H7 (cell line): Measurements from ENCODE around the gene FRY. TPM values are rescaled to one million over a fixed set of nuclear protein-coding genes. Genes with fewer than 3 reads are reported as not detected.

Experiments
- DNase-seq: peaks from one replicate; pipeline ENCODE4 v3.0.0; 2012
- H3K27me3 ChIP-seq: 2 replicates; pipeline ENCODE4 v1.6.0; 2011; ENCODE audit warnings: mild to moderate bottlenecking, low read length; ENCODE audit not compliant: control insufficient read depth, insufficient read depth
- H3K36me3 ChIP-seq: replicated peaks from 2 replicates; pipeline ENCODE4 v1.5.1; 2011; ENCODE audit warnings: low read length; ENCODE audit not compliant: control insufficient read depth, insufficient read depth
- H3K4me3 ChIP-seq: 2 replicates; pipeline ENCODE4 v1.5.1; 2011; ENCODE audit warnings: low read depth, mild to moderate bottlenecking, control low read depth, low read length, moderate library complexity; ENCODE audit not compliant: insufficient read depth
- total RNA-seq: library from RNA; depleted of rRNA; stranded (reverse); fragments of >200 nt; shearing (Covaris generic); gene quantifications from 2 replicates; pipeline ENCODE4 v1.2.3, GENCODE V29; 2014

The FRY gene
- total RNA-seq, 1 experiment from 2014 or later, result 0.35 TPM

DNA sequence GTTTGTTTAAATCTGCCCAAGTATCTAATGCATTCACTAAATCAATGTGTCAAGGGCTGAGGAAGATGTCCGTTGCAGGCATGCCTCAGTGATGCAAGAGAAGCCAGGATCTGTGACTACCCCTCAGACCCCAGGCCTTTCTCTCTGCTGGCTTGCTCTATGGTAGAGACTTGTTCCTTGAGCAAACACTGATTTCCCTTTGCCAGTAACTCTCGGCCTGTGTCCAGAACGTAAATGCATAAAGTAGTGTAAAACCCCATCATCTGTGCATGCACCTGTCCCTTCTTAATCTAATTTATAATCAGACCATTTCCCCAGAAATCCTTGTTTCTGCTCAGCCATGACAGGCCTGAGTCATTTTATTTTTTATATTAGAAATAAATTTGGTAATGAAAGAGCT, 28.7 kb upstream of the FRY start:
- Histone ChIP-seq H3K36me3 (no peaks in the 10 kb centered on the region), H3K4me3 (no peak overlapping the region), H3K27me3 (no peaks in the 10 kb centered on the region)
- no peak for DNase-seq

DNA sequence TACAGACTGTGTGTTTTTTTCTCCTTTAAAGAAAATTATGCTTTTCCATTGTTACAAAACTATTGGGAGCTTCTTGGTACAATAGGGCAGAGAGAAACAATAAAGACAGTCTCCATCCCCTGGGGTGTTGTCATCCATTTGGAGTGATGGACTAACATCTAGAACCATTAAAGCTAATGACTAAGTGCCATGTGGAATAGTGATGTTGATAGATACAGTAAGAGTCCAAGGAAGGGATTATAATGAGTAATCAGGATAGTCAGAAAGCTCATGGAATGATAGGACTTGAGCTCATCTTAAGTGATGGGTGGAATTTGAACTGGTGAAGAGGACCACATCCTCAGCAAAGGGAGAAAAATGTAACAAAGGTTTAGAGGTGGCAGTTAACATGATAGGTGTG, 24.1 kb upstream of the FRY start:
- no peak overlapping the region for H3K4me3 ChIP-seq
- no peak for DNase-seq
- no peaks in the 10 kb centered on the region for H3K27me3 ChIP-seq
- H3K36me3 ChIP-seq, result no peaks in the 10 kb centered on the region

DNA sequence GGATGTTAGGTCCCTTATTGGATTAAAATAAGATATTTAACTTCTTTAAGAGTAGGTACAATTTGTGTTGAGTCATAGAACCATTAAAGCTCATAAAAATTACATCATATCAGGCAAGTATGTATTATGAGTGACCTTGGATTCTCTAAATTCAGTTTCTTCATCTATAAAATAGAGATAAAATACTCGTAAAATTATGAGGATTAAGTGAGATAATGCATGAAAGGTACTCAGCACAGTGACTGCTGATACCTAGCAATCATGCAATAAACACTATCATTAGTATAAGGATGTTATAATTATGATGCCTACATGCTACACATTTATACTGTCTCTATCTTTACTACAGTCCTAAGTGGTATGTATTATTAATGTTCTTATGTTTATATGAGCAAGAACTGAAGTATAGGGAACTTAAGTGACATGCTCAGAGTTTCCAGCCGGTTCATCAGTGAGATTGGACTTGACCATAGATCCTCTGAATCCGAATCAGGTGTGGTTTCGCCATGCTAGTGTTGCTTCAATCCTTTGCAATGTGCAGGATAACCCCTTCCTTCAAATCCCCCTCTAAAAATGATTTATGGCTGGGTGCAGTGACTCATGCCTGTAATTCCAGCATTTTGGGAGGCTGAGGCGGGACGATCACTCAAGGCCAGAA, 22.9 kb upstream of the FRY start:
- no peak for DNase-seq
- Histone ChIP-seq H3K4me3 (no peak overlapping the region), H3K27me3 (no peaks in the 10 kb centered on the region), H3K36me3 (no peaks in the 10 kb centered on the region)

DNA sequence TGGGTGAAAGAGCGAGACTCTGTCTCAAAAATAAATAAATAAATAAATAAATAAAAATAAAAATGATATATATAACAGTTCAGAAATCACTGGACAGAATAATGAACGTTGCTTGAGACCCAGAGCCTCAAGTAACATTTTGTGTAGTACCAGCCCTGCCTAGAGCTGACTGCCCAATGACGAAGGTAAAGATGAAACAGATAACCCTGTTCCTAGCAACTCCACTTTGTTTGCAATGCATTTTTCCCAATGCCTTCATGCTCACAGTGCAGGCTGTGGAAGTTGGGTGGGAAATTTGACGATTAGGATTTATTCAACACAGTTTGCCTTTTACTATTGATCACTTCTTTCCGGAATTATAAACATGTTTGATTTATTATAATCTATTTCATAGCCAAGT, 22.2 kb upstream of the FRY start:
- no peaks in the 10 kb centered on the region for H3K27me3 ChIP-seq
- H3K36me3 ChIP-seq, result no peaks in the 10 kb centered on the region
- no peak for DNase-seq
- no peak overlapping the region for H3K4me3 ChIP-seq

DNA sequence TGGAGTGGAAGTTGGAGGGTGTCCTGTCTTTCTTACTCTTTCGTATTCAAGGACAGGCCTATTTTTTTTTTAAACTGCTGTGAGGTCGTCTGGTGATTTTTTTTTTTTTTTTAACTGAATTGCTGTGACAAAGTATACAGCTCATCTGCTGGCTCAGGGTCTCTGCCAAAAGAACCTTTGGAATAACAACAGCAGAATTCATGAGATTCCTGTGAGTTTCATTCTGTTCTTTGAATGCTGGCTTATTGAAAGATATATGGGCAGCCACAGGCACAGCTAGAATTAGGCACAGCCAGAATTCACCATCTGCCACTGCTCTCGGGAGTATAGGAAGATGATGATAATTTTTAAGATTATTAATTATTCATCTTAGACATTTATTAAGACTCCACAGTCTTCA, 21.4 kb upstream of the FRY start:
- no peak overlapping the region for H3K4me3 ChIP-seq
- DNase-seq, result no peak
- H3K27me3 ChIP-seq, result no peaks in the 10 kb centered on the region
- H3K36me3 ChIP-seq, result no peaks in the 10 kb centered on the region

DNA sequence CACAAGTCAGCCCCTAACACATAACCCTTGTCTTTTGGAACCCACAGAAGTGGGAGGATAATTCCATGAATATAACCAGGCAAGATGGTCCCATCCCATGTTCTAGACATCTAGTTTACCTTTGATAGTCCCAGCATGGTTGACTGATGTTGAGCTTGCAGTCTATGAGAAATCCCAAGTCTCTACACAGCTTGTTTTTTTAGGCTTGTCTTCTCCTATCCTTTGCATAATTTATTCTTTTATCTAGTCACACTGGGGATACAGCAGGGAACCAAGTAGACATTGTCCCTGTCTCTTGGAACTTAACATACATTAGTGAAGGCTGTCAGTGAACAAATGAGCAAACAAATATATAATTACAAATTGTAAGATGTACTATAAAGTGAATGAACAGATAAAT, 19.6 kb upstream of the FRY start:
- no peaks in the 10 kb centered on the region for H3K36me3 ChIP-seq
- H3K4me3 ChIP-seq, result no peak overlapping the region
- no peak for DNase-seq
- no peaks in the 10 kb centered on the region for H3K27me3 ChIP-seq

DNA sequence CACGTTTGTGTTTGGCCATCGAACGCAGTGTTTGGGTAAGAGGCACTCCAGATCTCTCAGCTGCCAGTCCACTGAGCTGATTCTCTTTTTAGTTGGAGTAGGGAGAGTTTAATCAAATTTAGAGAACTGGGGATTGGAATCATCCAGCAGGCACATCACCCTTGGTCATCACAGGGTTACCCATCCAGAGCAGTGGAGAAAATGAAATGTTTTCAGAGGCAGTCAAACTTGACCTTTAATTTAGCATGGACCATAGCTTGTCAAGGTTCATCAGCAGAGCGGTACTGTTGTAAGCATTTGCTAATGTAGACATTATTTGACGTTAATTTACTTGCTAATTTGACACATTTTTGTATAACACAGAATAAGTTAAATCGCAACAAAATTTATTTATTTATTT, 18.4 kb upstream of the FRY start:
- H3K27me3 ChIP-seq, result no peaks in the 10 kb centered on the region
- no peak overlapping the region for H3K4me3 ChIP-seq
- DNase-seq, result no peak
- H3K36me3 ChIP-seq, result no peaks in the 10 kb centered on the region

DNA sequence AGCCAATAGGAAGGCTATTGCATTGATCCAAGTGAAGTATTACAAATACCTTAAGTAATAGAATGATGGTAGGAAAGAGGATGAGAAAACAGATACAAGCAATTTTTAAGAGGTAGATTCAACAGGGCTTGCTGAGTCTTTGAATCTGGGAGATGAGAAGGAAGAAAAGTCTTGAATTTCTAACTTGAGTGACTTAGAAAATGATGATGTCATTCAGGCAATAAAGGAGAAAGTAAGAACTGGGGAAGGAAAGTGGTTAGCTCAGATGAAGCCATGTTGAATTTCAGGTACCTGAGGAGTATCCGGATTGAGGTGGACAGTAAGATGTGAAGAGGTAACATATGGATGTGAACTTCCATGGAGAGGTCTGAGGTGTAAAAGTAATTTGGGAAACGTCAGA, 15.5 kb upstream of the FRY start:
- H3K36me3 ChIP-seq, result no peaks in the 10 kb centered on the region
- H3K4me3 ChIP-seq, result no peak overlapping the region
- no peak for DNase-seq
- no peaks in the 10 kb centered on the region for H3K27me3 ChIP-seq

DNA sequence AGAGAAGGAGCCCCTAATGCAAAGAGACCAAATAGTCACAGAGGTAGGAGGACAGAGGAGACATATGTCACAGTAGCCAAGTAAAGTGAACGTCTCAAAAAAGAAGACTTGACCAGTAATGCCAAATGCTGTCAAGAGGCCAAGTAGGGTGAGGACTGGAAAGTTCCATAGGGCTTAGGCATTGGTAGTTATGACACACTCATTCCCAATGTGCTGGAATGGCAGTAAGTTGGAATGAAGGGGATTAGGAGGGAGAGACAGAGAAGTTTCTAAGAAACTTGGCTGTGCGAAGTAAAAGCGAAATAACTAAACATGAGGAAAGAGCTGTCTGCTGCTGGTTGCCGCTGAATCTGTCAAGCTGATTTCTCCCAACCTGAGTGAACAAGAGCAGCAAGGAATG, 14.9 kb upstream of the FRY start:
- no peak overlapping the region for H3K4me3 ChIP-seq
- no peaks in the 10 kb centered on the region for H3K36me3 ChIP-seq
- H3K27me3 ChIP-seq, result no peaks in the 10 kb centered on the region
- DNase-seq, result no peak

DNA sequence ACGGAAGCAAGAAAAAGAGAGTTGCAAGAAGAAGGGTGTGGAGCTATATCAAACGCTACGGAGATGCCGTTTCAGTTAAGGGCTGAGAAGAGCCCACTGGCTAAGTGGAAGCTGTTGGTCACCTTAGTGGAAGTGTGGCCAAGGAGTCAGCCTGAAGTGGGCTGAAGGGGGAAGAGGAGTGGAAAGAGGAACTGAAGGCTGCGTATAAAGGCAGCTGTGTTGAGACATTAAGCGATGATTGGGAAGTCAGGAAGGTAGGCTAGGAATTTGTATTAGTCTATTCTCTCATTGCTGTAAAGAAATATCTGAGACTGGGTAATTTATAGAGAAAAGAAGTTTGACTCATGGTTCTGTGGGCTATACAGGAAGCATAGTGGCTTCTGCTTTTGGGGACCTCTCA, 14.1 kb upstream of the FRY start:
- Histone ChIP-seq H3K4me3 (no peak overlapping the region), H3K27me3 (no peaks in the 10 kb centered on the region), H3K36me3 (no peaks in the 10 kb centered on the region)
- DNase-seq, result no peak

DNA sequence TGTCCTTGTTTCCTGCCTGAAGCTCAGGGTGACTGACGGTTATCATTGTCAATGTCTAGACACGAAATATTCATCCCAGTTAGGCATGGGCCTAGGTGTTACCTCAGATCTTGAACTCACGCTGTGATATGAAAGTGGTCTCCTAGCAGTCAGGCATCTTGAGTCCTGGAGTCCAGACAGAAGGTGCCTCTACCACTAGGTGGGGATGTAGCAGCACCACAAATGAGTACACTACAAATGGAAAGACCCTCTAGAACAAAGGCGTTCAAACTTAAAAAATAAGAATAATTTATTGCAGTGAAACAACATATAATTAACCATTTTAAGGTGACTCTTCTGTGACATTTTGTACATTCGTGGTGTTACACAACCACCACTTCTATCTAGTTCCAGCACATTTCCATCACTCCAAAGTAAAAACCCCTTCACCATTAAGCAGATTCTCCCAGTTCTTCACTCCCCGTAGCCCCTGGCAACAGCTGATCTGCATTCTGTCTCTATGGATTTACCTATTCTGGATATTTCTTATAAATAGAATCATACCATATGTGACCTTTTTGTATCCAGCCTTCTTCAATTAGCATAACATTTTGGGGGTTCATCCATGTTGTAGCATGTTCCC, 11.9 kb upstream of the FRY start:
- Histone ChIP-seq H3K4me3 (no peak overlapping the region), H3K27me3 (no peaks in the 10 kb centered on the region), H3K36me3 (no peaks in the 10 kb centered on the region)
- peak; percentile 37 for DNase-seq

DNA sequence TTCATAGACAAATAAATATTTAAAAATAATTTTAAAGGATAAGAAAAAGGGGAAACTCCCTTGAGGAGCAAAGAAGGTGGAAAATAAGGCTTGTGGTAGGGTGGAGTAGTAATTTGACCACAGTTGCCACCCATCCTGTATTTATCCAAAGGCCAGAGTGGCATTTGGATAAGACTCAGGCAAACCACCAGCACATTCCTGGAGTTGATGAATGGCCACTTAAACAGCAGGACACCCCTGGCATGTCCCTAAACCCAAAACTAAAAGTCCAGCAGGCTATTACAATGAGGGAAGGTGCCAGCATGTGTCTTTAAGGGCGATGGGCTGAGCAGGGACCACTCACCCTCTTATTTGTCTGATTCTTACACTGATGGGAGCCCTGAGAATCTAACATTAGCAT, 9.8 kb upstream of the FRY start:
- H3K36me3 ChIP-seq, result no peaks in the 10 kb centered on the region

DNA sequence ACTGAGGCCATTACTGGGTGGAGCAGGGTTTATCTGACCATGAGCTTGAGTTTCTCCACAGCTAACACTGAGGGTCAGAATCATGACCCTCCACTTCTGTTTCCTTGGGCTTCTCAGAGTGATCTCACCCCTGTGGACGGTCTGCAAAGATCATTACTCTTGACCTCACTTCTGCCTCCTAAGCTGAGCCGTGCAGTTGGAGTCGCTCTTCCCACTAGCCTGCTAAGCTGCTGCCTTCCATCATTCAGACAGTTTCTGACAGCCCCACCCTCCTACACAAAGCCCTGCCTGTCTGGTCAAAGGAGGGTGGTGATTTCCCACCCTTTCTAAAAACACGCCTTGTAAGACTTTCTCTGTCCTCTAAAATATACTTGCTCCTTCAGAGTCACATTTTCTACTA, 9.3 kb upstream of the FRY start:
- DNase-seq, result no peak
- H3K4me3 ChIP-seq, result no peak overlapping the region
- H3K27me3 ChIP-seq, result no peaks in the 10 kb centered on the region
- H3K36me3 ChIP-seq, result no peaks in the 10 kb centered on the region

More for the DNA sequence above, 9.8 kb upstream of the FRY start:
- Histone ChIP-seq H3K27me3 (no peaks in the 10 kb centered on the region), H3K4me3 (no peak overlapping the region)
- no peak for DNase-seq

DNA sequence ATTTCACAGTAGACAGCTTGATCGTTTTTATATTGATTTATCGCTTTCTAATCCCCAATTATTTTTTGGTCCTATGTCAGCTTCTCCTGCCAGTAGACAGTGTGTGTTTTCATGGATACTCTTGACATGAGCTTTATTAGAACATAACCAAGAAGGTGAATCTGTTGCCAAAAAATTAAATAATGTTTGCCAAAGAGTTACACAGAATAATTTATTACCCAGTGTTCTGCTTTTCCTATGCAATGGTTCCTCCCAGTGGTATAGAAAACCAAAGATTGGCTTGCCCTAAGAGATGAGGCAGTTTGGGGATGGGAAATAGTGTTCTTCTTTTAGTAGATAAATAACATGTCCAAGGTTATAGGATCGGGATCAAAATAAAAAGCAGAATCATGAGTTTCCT, 8.5 kb upstream of the FRY start:
- Histone ChIP-seq H3K27me3 (no peaks in the 10 kb centered on the region), H3K4me3 (no peak overlapping the region), H3K36me3 (no peaks in the 10 kb centered on the region)
- no peak for DNase-seq

DNA sequence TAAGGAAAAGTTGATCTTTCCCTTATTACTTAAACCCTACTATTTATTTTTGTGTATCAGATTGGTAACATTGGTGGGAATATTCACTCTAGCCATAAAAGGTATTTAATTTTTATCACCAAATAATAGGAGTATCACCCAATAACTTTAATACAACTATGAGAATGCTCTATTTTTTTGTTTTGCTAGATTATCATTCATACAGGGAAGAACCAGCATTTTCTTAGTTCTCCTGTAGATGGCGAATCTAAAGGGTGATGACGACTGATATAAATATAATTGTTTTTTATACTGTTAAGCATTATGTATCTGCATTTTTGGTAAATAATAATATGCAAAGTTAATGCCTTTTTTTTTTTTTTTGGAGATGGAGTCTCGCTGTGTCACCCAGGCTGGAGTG, 7.9 kb upstream of the FRY start:
- H3K36me3 ChIP-seq, result no peaks in the 10 kb centered on the region
- no peak for DNase-seq
- no peaks in the 10 kb centered on the region for H3K27me3 ChIP-seq
- no peak overlapping the region for H3K4me3 ChIP-seq

DNA sequence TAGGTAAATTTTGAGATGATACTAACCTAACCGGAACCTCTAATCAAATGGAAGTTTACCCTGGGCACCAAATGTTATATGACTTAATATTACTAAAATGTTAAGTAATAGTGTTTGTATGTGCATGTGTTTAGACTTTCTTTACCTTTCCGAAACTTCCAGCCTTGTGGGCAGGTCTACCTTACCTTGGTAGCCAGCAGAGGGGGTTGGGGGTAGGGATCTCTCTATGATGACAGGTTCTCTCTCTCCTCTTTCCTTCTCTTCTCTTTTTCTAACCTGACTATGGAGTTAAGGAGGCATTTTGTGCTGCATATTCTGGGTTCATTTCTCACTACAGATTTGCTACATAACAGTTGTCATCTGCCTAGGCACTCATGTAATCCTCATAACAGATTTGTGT, 6.8 kb upstream of the FRY start:
- no peak for DNase-seq
- Histone ChIP-seq H3K27me3 (no peaks in the 10 kb centered on the region), H3K36me3 (no peaks in the 10 kb centered on the region), H3K4me3 (no peak overlapping the region)
